GM12801 (cell line): ENCODE results near the gene TRAPPC6A.

Experiments
- TF ChIP-seq, protein P1 (sequence below): IDR thresholded peaks from one replicate; pipeline ENCODE4 v1.5.1; 2011; ENCODE audit warnings: control low read depth; ENCODE audit not compliant: insufficient read length; ENCODE audit errors: extremely low read depth

Gene TRAPPC6A

DNA sequence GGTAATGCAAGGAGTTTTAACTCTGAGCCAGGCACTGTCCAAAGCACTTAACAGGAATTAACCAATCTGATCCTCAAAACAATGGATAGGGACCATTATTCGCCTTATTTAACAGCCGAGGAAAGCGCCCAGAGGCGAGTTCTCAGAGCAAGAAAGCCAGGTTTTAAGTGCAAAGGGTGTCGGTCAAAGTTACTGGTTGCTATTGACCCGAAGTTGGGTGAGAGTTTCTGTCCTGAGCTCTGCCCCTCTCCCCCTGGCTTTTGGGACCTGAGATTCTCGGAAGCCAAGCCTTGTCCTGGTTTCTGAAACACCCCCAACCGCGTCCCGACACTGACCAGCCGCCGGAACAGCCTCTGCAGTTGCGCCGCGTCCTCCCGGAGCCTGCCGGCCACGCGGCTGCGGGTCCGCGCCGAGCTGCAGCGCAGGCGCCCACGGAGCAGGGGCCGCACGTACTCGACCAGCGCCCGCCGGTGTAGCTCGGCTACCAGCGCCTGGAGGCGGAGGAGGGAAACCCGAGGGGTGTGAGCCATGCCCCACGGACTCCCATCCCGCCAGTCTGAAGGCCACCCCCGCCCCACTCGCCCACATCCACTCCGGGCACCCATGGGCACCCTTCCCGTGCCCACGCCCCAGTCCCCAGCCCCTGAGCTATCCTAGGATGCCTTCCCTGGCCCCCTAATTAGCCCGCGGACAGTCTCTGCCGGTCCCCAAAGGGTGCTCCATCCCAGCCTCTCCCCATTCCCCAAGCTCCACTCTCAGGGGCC is 39.3 kb upstream of the TRAPPC6A start:
- TF ChIP-seq, protein P1, sequence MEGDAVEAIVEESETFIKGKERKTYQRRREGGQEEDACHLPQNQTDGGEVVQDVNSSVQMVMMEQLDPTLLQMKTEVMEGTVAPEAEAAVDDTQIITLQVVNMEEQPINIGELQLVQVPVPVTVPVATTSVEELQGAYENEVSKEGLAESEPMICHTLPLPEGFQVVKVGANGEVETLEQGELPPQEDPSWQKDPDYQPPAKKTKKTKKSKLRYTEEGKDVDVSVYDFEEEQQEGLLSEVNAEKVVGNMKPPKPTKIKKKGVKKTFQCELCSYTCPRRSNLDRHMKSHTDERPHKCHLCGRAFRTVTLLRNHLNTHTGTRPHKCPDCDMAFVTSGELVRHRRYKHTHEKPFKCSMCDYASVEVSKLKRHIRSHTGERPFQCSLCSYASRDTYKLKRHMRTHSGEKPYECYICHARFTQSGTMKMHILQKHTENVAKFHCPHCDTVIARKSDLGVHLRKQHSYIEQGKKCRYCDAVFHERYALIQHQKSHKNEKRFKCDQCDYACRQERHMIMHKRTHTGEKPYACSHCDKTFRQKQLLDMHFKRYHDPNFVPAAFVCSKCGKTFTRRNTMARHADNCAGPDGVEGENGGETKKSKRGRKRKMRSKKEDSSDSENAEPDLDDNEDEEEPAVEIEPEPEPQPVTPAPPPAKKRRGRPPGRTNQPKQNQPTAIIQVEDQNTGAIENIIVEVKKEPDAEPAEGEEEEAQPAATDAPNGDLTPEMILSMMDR, result no peak

DNA sequence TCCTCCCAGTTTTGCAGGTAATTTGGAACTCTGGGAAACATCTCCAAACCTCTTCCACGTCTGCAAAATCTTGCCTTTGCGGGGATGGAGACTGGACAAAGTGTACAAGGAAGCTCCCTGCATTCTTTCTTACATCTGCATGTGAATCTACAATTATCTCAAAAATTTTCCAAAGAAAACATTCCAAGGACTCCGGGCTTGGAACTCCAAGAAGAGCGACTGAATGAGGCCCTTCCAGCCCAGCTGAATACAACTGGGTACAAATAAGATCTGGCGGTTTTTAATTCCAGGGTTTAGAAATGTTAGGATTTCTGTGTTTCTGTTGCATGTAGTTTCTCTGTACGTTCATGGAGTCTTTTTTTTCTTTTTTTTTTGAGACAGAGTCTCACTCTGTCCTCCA is 38.6 kb upstream of the TRAPPC6A start:
- TF ChIP-seq, protein P1, result no peak

DNA sequence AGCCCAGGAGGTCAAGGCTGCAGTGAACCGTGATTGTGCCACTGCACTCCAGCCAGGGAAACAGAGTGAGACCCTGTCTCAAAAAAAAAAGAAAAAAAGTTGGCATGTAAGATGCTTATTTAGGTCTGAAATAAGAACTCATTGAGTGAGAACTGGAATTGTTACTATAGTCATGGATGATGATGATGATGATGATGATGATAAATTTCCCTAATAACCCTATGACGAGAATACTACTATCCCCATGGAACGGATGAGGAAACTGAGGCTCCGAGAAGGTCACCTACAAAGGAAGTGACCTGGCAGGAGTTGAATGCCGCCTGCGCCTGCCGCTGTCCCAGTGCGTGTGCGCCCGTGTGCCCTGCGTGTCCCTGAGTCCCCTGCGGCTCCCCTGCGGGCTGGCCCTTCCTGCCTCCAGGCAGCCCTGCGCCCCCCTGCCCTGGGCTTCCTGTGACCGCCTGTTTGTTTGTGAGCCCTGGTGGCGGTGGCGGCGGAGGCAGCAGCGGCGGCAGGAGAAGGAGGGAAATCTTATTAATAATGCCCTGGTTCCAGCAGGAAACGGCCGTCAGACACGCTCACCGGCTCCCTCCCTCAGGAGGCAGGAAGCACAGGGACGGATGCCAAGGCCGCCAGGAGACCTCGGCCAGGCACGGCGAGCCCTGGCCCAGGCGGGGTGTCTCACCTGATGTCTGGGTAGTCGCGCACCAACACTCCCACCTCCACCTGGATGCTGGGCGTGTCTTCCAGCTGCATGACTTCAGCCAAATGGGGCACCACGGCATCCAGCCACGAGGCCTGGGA is 37.6 kb upstream of the TRAPPC6A start:
- TF ChIP-seq, protein P1, result no peak

GRCh38 chr19:45213031-45213430 is 35.0 kb upstream of the TRAPPC6A start:
- TF ChIP-seq, protein P1, result no peak

DNA sequence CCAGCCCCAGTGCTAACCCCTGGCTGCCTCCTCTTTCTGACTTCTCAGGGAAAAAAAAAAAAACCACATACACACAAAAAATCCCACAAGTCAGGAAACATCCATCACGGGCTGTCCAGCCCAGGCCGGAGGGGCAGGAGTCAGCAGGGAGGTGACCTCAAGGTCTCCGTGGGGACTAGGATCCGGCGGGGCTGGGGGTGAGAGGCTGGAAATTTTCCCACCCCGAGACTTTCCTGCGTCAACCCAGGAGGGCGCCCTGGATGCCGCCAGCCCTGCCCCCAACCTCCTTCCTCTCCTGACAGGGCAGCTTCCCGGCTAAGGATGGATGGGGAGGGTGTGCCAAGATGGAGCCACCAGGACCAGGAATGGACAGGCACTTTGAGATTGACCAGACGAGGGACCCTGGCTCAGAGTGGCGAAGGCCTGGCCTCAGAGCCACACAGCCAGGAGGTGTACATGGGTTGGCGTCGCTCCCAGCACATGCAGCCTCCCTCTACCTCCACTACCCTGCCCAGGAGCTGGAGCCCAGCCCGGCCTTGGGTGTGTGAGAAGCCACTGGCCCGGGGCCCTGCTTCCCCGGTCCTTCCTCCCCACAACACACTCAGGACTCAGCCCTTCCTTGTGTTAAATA is 33.8 kb upstream of the TRAPPC6A start:
- TF ChIP-seq, protein P1, result no peak

GRCh38 chr19:45206328-45206727 is 28.3 kb upstream of the TRAPPC6A start:
- TF ChIP-seq, protein P1, result no peak

GRCh38 chr19:45205810-45206209 is 27.8 kb upstream of the TRAPPC6A start:
- TF ChIP-seq, protein P1, result no peak
